Brain microvascular endothelial cell (primary cell): ENCODE measurements around the gene MAB21L3.
A peak's percentile ranks its signal among the peaks of the same experiment; 100 is the strongest.

Source experiments
- DNase-seq: peaks from one replicate; pipeline ENCODE4 v3.0.0-alpha.2; 2020
- H3K27ac ChIP-seq: fragments of 250-450 bp; sonication (Bioruptor Pico); 2 replicates; pipeline ENCODE4 v1.5.1; 2020; ENCODE audit warnings: mild to moderate bottlenecking, moderate library complexity
- H3K27me3 ChIP-seq: fragments of 250-450 bp; sonication (Bioruptor Pico); replicated peaks from 2 replicates; pipeline ENCODE4 v1.5.1; 2020; ENCODE audit warnings: mild to moderate bottlenecking
- H3K36me3 ChIP-seq: fragments of 250-450 bp; sonication (Bioruptor Pico); replicated peaks from 2 replicates; pipeline ENCODE4 v1.5.1; 2020; ENCODE audit warnings: mild to moderate bottlenecking
- H3K4me3 ChIP-seq: 2 replicates; pipeline ENCODE4 v1.5.1; 2011; ENCODE audit warnings: low read depth, mild to moderate bottlenecking, control low read depth, low read length, moderate library complexity
- CTCF ChIP-seq: IDR thresholded peaks from 2 replicates; pipeline ENCODE4 v1.5.1; 2011; ENCODE audit warnings: low read depth, mild to moderate bottlenecking, moderate library complexity, low read length, control low read depth, inconsistent platforms; ENCODE audit errors: missing control alignments
- in situ Hi-C: cut with HindIII; loops from 2 replicates; pipeline ENCODE4 v1.10.0; 2017; ENCODE audit warnings: low sequenced_read_pairs, low pct_ligation_motif_present

The MAB21L3 gene

GRCh38 chr1:116075575-116075974, 35.6 kb upstream of the MAB21L3 start:
- no peaks in the 10 kb centered on the region for H3K27me3 ChIP-seq
- no peak for DNase-seq
- in situ Hi-C loops = no loop called here
- H3K36me3 ChIP-seq = no peaks in the 10 kb centered on the region
- no peak overlapping the region for H3K4me3 ChIP-seq
- TF ChIP-seq CTCF = no peak
- H3K27ac ChIP-seq = no peak overlapping the region

- Histone ChIP-seq H3K27ac (no peak overlapping the region), H3K4me3 (no peak overlapping the region), H3K36me3 (no peaks in the 10 kb centered on the region), H3K27me3 (no peaks in the 10 kb centered on the region)
- DNase-seq = peak; percentile 2
- in situ Hi-C loops = no loop called here
- no peak for TF ChIP-seq CTCF
Measured at GRCh38 chr1:116075990-116076389, 35.2 kb upstream of the MAB21L3 start.

GRCh38 chr1:116076831-116077230, 34.4 kb upstream of the MAB21L3 start:
- Histone ChIP-seq H3K4me3 (no peak overlapping the region), H3K27ac (no peak overlapping the region), H3K27me3 (no peaks in the 10 kb centered on the region), H3K36me3 (no peaks in the 10 kb centered on the region)
- no peak for DNase-seq
- no peak for TF ChIP-seq CTCF
- in situ Hi-C loops = no loop called here

GRCh38 chr1:116078699-116079223, 32.4 kb upstream of the MAB21L3 start:
- Histone ChIP-seq H3K36me3 (no peaks in the 10 kb centered on the region), H3K27me3 (no peaks in the 10 kb centered on the region), H3K27ac (no peak overlapping the region), H3K4me3 (no peak overlapping the region)
- DNase-seq = no peak
- in situ Hi-C loops = no loop called here
- peak; percentile 12 for TF ChIP-seq CTCF

- Histone ChIP-seq H3K4me3 (no peak overlapping the region), H3K27me3 (no peaks in the 10 kb centered on the region), H3K36me3 (no peaks in the 10 kb centered on the region), H3K27ac (no peak overlapping the region)
- no peak for TF ChIP-seq CTCF
- in situ Hi-C loops = no loop called here
- no peak for DNase-seq
Measured at GRCh38 chr1:116087628-116088027, 23.6 kb upstream of the MAB21L3 start.

- TF ChIP-seq CTCF = no peak
- Histone ChIP-seq H3K4me3 (no peak overlapping the region), H3K27ac (no peak overlapping the region), H3K36me3 (no peaks in the 10 kb centered on the region), H3K27me3 (no peaks in the 10 kb centered on the region)
- DNase-seq = no peak
- in situ Hi-C loops = no loop called here
Measured at GRCh38 chr1:116089870-116090269, 21.3 kb upstream of the MAB21L3 start.
